Lung (tissue), 12 donors: ENCODE results near the gene NCBP3. TPM values are rescaled to one million over a fixed set of nuclear protein-coding genes. Genes with fewer than 3 reads are reported as not detected.

Experiments
- ATAC-seq: fragments of 200-7000 bp; cut with Tn5 transposase; one replicate; pipeline ENCODE4 v1.9.1; 2020; ENCODE audit warnings: moderate number of reproducible peaks; ENCODE audit not compliant: insufficient read depth, low FRiP score
- DNase-seq, 3 donors: peaks; one replicate each; pipeline ENCODE4 v3.0.0-alpha.2; 2013 to 2017
- H3K27ac ChIP-seq, 2 donors: one replicate each; pipeline ENCODE4 v1.5.1; 2013; ENCODE audit warnings: mild to moderate bottlenecking in 2 of 2, moderate library complexity in 2 of 2, control low read depth in 1 of 2, inconsistent platforms in 1 of 2, low read depth in 1 of 2, low read length in 1 of 2
- H3K27me3 ChIP-seq, 3 donors: one replicate each; pipeline ENCODE4 v1.5.1; 2013; ENCODE audit warnings: low read length in 2 of 3; ENCODE audit not compliant: control insufficient read depth in 3 of 3, insufficient read depth in 3 of 3
- H3K36me3 ChIP-seq, 4 donors: one replicate each; pipeline ENCODE4 v1.5.1; 2013; ENCODE audit warnings: low read length in 4 of 4, mild to moderate bottlenecking in 1 of 4, moderate library complexity in 1 of 4; ENCODE audit not compliant: control insufficient read depth in 4 of 4, insufficient read depth in 4 of 4
- H3K4me1 ChIP-seq, 5 donors: one replicate each; pipeline ENCODE4 v1.5.1; 2013; ENCODE audit warnings: low read length in 5 of 5, mild to moderate bottlenecking in 2 of 5, moderate library complexity in 1 of 5; ENCODE audit not compliant: control insufficient read depth in 5 of 5, insufficient read depth in 5 of 5
- H3K4me3 ChIP-seq: one replicate; pipeline ENCODE4 v1.5.1; 2013; ENCODE audit warnings: mild to moderate bottlenecking, control low read depth, moderate library complexity
- H3K9ac ChIP-seq, 2 donors: one replicate each; pipeline ENCODE4 v1.5.1; 2013; ENCODE audit warnings: low read length in 2 of 2, control low read depth in 1 of 2; ENCODE audit not compliant: insufficient read depth in 1 of 2
- H3K9me3 ChIP-seq, 4 donors: one replicate each; pipeline ENCODE4 v1.5.1; 2013; ENCODE audit warnings: low read length in 3 of 4, mild to moderate bottlenecking in 1 of 4, moderate library complexity in 1 of 4; ENCODE audit not compliant: control insufficient read depth in 4 of 4, insufficient read depth in 3 of 4
- WGBS, 2 donors: extraction: QIAGEN DNeasy Blood & Tissue Kit; methylation state at CpG; one replicate each; pipeline ENCODE4 v1.1.7; 2013; 5-methylcytosine and 5-hydroxymethylcytosine counted together
- polyA plus RNA-seq, 2 donors: library from polyadenylated mRNA; stranded (reverse); fragments of 200-250 nt; gene quantifications; one replicate each; pipeline ENCODE4 v1.2.1, GENCODE V29; 2013
- total RNA-seq, 2 donors: library from RNA; depleted of rRNA in 1 of 2; stranded (reverse); fragments of >200 nt in 1 of 2; gene quantifications; one replicate each; pipeline ENCODE4 v1.2.1, GENCODE V29; 2014 to 2021
- TF ChIP-seq, protein P1 (sequence below): IDR thresholded peaks from 2 replicates; pipeline ENCODE4 v1.5.1; 2012; ENCODE audit warnings: mild to moderate bottlenecking; ENCODE audit errors: control extremely low read depth, extremely low read depth
- donor health status: control.
- donor health status: control.
- donor health status: Bipolar disorder and iron deficiency.
- donor health status: healthy.
- donor health status: DM: yes; HTN: yes; CAD: no.

The NCBP3 gene
- total and polyA plus RNA-seq, 4 donors, result 15.9 to 49.4 (median 26.0) TPM

DNA sequence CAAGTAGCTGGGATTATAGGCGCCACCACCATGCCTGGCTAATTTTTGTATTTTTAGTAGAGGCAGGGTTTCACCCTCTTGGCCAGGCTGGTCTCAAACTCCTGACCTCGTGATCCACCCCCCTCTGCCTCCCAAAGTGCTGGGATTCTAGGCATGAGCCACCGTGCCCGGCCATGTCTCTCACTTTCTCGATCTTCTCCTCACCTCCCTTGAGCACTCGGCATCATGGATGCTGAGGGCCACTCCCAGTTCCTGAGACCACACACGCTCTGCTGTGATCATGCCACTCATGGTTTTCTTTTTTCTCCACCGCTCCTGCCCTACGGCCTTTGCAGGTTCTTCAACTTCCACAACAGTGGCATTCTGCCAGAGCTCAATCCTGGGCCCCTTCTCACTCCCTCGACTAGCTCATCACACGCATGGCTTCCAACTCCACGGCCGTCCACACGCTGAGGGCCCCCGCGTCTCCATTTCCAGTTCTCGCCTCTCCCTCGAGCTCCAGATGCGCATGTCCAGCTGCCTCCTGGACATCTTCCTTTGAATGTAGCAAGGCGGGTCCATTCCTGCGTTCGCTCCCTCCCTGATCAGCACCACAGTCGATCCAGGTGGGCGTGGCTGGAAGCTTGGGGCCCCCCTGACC lies 5.5 kb upstream of the NCBP3 start:
- DNase-seq (no peak), ATAC-seq (no peak)
- Histone ChIP-seq H3K9me3 (no peaks in the 10 kb centered on the region), H3K36me3 (no peaks in the 10 kb centered on the region), H3K27me3 (no peaks in the 10 kb centered on the region), H3K4me3 (no peak overlapping the region), H3K4me1 (no peaks in the 10 kb centered on the region), H3K9ac (no peak overlapping the region), H3K27ac (no peak overlapping the region)
- WGBS, 2 donors, result 77 to 83% methylated on average over 24 of the region's 24 CpGs
- TF ChIP-seq, protein P1, sequence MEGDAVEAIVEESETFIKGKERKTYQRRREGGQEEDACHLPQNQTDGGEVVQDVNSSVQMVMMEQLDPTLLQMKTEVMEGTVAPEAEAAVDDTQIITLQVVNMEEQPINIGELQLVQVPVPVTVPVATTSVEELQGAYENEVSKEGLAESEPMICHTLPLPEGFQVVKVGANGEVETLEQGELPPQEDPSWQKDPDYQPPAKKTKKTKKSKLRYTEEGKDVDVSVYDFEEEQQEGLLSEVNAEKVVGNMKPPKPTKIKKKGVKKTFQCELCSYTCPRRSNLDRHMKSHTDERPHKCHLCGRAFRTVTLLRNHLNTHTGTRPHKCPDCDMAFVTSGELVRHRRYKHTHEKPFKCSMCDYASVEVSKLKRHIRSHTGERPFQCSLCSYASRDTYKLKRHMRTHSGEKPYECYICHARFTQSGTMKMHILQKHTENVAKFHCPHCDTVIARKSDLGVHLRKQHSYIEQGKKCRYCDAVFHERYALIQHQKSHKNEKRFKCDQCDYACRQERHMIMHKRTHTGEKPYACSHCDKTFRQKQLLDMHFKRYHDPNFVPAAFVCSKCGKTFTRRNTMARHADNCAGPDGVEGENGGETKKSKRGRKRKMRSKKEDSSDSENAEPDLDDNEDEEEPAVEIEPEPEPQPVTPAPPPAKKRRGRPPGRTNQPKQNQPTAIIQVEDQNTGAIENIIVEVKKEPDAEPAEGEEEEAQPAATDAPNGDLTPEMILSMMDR, result no peak

DNA sequence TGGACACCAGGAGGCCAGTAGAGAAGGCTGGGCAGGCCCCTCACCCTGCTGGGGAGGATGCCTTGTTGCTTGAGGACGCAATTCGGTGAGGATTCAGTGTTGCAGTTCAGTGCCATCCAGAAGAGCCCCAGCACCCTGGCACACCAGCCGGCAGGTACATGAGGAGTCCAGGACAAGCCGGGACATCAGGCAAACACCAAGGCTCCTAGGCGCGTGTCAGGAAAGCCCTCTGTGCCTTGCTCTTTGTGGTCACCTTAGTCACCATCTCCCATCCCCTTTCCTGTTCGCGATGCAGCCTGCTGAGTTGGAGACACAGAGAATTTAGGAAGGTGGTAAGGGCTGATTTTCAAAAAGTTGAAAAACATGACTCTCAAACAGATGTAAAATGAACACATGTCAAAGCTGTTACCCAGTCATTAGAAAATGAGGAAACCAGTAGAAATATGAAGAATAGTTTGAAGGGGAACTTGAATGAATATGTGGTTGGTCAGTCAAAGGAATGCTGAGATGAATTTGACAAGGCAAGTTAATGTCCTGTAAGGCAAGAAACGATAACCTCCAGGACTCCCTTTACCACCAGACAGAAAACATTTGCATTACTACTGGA lies 2.3 kb upstream of the NCBP3 start:
- no peaks in the 10 kb centered on the region for H3K9me3 ChIP-seq
- WGBS, 2 donors, result 56 to 74% methylated on average over 9 of the region's 9 CpGs
- H3K9ac ChIP-seq, result no peak overlapping the region
- ATAC-seq (no peak), DNase-seq (no peak)
- TF ChIP-seq, protein P1, result no peak
- no peaks in the 10 kb centered on the region for H3K27me3 ChIP-seq
- H3K4me3 ChIP-seq, result no peak overlapping the region
- peaks cover 0 to 5% (median 0%) of the 10 kb centered on the region in 5 donors for H3K4me1 ChIP-seq
- peaks cover 0 to 9% (median 3%) of the 10 kb centered on the region in 4 donors for H3K36me3 ChIP-seq
- no peak overlapping the region for H3K27ac ChIP-seq

DNA sequence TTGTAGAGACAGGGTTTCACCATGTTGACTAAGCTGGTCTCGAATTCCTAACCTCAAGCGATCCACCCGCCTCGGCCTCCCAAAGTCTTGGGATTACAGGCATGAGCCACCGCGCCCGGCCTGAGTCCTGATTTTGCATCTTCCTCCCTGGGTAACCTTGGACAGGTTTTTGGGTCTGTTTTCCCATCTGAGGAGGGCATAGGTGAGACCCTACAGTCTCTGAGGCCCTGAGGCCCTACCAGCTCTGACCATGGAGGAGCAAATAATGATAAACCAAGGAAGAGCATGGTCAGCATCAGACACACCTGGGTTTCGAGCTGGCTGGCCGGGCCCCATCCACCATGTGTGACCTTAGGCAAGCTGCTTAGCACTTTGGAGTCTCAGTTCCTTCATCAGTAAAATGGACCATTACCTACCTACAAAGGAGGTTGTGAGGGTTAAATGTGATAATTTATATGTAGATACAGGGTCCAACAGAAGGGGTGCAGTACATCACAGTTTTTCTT lies 1.2 kb upstream of the NCBP3 start:
- H3K9ac ChIP-seq, result no peak overlapping the region
- H3K36me3 ChIP-seq, result peaks cover 0 to 15% (median 5%) of the 10 kb centered on the region in 4 donors
- peaks cover 0 to 5% (median 0%) of the 10 kb centered on the region in 5 donors for H3K4me1 ChIP-seq
- no peak overlapping the region for H3K27ac ChIP-seq
- WGBS, 2 donors, result 96 to 98% methylated on average over 9 of the region's 9 CpGs
- TF ChIP-seq, protein P1, result no peak
- H3K4me3 ChIP-seq, result no peak overlapping the region
- ATAC-seq, result no peak
- no peaks in the 10 kb centered on the region for H3K27me3 ChIP-seq
- no peak for DNase-seq
- no peaks in the 10 kb centered on the region for H3K9me3 ChIP-seq
